Bronchial epithelial cell (primary cell): ENCODE data around the gene TYSND1. TPM values are rescaled to one million over a fixed set of nuclear protein-coding genes. Genes with fewer than 3 reads are reported as not detected.
"Not testable (repeated sequence)": the region's sequence is repeated elsewhere in the genome, so short reads cannot be mapped to it uniquely, and the experiment has no call there.

ENCODE experiments used
- DNase-seq: peaks from one replicate; pipeline ENCODE4 v3.0.0-alpha.2; 2010; ENCODE audit warnings: low read depth
- FAIRE-seq: peaks from 2 replicates; lab custom pipeline; 2011; peaks lifted over from hg19 to GRCh38; lab: Jason Lieb, UNC
- H3K27me3 ChIP-seq: 2 replicates; pipeline ENCODE4 v1.5.1; 2011; ENCODE audit warnings: low read length; ENCODE audit not compliant: control insufficient read depth, insufficient read depth
- H3K36me3 ChIP-seq: 2 replicates; pipeline ENCODE4 v1.5.1; 2011; ENCODE audit warnings: low read length; ENCODE audit not compliant: control insufficient read depth, insufficient read depth
- H3K4me3 ChIP-seq: 2 replicates; pipeline ENCODE4 v1.5.1; 2011; ENCODE audit warnings: mild to moderate bottlenecking, low read depth, low read length, control low read depth
- CTCF ChIP-seq: IDR thresholded peaks from 2 replicates; pipeline ENCODE4 v1.5.1; 2011; ENCODE audit warnings: mild to moderate bottlenecking, moderate library complexity, low read length, control low read depth, inconsistent platforms; ENCODE audit not compliant: insufficient read depth, severe bottlenecking
- total RNA-seq: library from RNA; depleted of rRNA; stranded (reverse); fragments of >200 nt; gene quantifications from 2 replicates; pipeline ENCODE4 v1.2.1, GENCODE V29; 2014

TYSND1 gene
- total RNA-seq, 1 donor from 2014 or later: 32.1 TPM

DNA sequence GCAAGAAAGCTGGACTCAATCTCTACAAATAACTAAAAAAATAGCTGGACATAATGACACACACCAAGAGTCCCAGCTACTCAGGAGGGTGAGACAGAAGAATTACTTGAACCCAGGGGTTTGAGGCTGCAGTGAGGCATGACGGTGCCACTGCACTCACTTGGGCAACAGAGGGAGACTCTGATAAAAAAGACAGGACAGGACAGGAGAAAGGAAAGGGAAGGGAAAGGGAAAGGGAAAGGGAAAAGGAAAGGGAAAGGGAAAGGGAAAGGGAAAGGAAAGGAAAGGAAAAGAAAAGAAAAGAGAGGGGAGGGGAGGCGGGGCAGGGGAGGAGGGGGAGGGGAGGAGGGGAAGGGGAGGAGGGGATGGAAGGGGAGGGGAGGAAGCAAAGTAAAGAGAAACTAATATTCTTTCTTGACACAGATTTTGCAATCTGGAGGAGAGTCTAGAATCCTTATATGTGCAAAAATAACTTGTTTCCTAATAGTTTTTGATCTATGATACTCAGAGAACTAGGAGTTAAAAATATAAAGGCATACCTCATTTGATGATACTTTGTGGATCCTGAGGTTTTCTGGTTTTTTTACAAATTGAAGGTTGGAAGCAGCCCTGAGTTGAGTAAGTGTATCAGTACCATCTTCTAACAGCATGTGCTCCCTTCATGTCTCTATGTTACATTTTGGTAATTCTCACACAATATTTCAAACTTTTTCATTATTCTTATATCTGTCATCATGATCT is 15.8 kb upstream of the TYSND1 start:
- no peaks in the 10 kb centered on the region for H3K27me3 ChIP-seq
- FAIRE-seq: no peak
- no peak for DNase-seq
- peaks cover 9% of the 10 kb centered on the region for H3K36me3 ChIP-seq
- no peak for TF ChIP-seq CTCF
- H3K4me3 ChIP-seq: no peak overlapping the region

DNA sequence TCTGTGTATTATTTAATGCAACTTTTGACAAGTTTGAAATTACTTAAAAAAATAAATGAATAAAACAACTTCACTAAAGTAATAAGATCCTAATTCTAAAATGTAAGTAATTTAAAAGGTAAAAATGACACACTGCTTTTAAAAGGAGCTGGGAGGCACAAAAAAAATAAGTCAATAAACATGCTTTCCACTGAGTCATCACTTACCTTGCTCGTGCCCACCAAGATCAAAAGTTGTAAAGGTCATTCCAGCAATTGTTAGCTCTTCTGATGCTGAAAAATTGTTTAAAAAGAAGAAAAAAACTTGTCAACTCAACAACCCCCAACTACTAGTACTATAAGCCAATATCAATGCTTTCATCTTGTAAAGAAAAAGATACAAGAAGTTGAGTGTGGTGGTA is 14.3 kb upstream of the TYSND1 start:
- Histone ChIP-seq H3K4me3 (no peak overlapping the region), H3K36me3 (peaks cover 16% of the 10 kb centered on the region), H3K27me3 (no peaks in the 10 kb centered on the region)
- no peak for TF ChIP-seq CTCF
- DNase-seq (no peak), FAIRE-seq (no peak)

GRCh38 chr10:70159366-70159765 is 12.9 kb upstream of the TYSND1 start:
- H3K4me3 ChIP-seq, FAIRE-seq, H3K27me3 ChIP-seq, DNase-seq: not testable (repeated sequence)
- H3K36me3 ChIP-seq: peaks cover 15% of the 10 kb centered on the region

GRCh38 chr10:70158113-70158512 is 11.6 kb upstream of the TYSND1 start:
- Histone ChIP-seq H3K4me3 (no peak overlapping the region), H3K27me3 (no peaks in the 10 kb centered on the region), H3K36me3 (peaks cover 20% of the 10 kb centered on the region)
- DNase-seq (no peak), FAIRE-seq (no peak)
- TF ChIP-seq CTCF: no peak

DNA sequence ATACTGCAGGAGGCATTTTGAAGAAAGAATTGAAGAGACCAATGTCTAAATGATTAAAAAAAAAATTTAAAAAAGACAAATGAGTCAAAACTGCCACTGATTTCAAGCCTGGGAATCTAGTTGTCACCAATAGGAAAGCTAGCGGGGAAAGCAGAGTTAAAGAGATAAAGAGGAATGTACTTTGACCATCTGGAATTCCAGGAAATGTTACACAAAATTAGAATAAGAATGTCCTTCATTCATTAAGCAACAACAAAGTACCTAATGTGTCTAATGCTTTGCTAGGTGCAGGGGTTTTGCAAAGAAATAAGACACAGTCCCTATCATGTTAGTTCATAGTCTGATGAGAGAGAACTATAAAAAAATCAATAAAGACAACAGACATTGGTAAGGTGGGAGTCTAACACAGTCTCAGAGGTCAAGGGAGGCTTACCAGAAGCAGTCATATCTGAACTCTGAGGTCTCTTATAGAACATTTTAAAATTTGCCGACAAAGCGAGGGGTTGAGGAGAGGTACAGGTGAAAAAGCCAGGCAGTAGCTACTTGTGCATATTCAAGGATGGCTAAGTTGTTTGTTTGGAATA is 8.8 kb upstream of the TYSND1 start:
- no peak for DNase-seq
- no peaks in the 10 kb centered on the region for H3K27me3 ChIP-seq
- H3K4me3 ChIP-seq: no peak overlapping the region
- H3K36me3 ChIP-seq: peaks cover 23% of the 10 kb centered on the region
- TF ChIP-seq CTCF: no peak
- FAIRE-seq: no peak

DNA sequence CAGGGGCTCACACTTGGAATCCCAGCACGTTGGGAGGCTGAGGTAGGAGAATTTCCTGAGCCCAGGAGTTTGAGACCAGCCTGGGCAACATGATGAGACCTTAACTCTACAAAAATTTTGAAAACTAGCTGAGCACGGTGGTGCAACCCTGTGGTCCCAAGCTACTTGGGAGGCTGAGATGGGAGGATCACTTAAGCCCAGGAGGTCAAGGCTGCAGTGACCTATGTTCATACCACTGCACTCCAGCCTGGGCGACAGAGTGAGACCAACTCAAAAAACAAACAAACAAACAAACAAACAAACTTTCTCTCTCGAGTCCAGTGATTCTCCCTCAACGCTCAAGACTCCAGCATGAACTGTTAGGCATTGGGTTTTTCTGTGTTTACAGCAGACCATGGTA is 2.0 kb upstream of the TYSND1 start:
- FAIRE-seq: no peak
- H3K4me3 ChIP-seq: no peak overlapping the region
- no peak for TF ChIP-seq CTCF
- no peak for DNase-seq
- H3K27me3 ChIP-seq: no peaks in the 10 kb centered on the region
- peaks cover 8% of the 10 kb centered on the region for H3K36me3 ChIP-seq
